ENCODE data around the gene KCNQ1OT1. TPM values are rescaled to one million over a fixed set of nuclear protein-coding genes. Genes with fewer than 3 reads are reported as not detected.

The KCNQ1OT1 gene
- total RNA-seq, 1 experiment from 2014 or later: 2.7 TPM

GRCh38 chr11:2717561-2718325 is 17.9 kb upstream of the KCNQ1OT1 start:
- Histone ChIP-seq H3K4me1 (ENCODE audit: low read length) (no peaks in the 10 kb centered on the region), H3K4me3 (ENCODE audit: low read length) (no peak overlapping the region), H3K9me2 (replicated peaks; ENCODE audit: insufficient read depth, low read length) (no peaks in the 10 kb centered on the region), H3K9ac (ENCODE audit: low read length) (no peak overlapping the region), H3K36me3 (ENCODE audit: insufficient read depth, low read length) (no peaks in the 10 kb centered on the region), H3K4me2 (ENCODE audit: low read depth, low read length, poor library complexity, severe bottlenecking) (no peak overlapping the region), H3K27me3 (ENCODE audit: low read length) (no peaks in the 10 kb centered on the region), H3K27ac (ENCODE audit: low read length) (no peak overlapping the region), H2AFZ (ENCODE audit: low read length) (no peak overlapping the region), H3K9me3 (ENCODE audit: low read length) (no peaks in the 10 kb centered on the region), H4K20me1 (ENCODE audit: insufficient read depth, low read depth, low read length) (no peaks in the 10 kb centered on the region), H3K79me2 (ENCODE audit: low read length) (no peaks in the 10 kb centered on the region)
- no peak for DNase-seq

GRCh38 chr11:2716376-2717095 is 16.7 kb upstream of the KCNQ1OT1 start:
- Histone ChIP-seq H3K4me2 (ENCODE audit: low read depth, low read length, poor library complexity, severe bottlenecking) (no peak overlapping the region), H3K27me3 (ENCODE audit: low read length) (no peaks in the 10 kb centered on the region), H3K27ac (ENCODE audit: low read length) (no peak overlapping the region), H3K4me3 (ENCODE audit: low read length) (no peak overlapping the region), H3K36me3 (ENCODE audit: insufficient read depth, low read length) (no peaks in the 10 kb centered on the region), H4K20me1 (ENCODE audit: insufficient read depth, low read depth, low read length) (no peaks in the 10 kb centered on the region), H3K9ac (ENCODE audit: low read length) (no peak overlapping the region), H3K9me2 (replicated peaks; ENCODE audit: insufficient read depth, low read length) (no peaks in the 10 kb centered on the region), H3K4me1 (ENCODE audit: low read length) (no peaks in the 10 kb centered on the region), H3K9me3 (ENCODE audit: low read length) (no peaks in the 10 kb centered on the region), H2AFZ (ENCODE audit: low read length) (no peak overlapping the region), H3K79me2 (ENCODE audit: low read length) (no peaks in the 10 kb centered on the region)
- DNase-seq: no peak

DNA sequence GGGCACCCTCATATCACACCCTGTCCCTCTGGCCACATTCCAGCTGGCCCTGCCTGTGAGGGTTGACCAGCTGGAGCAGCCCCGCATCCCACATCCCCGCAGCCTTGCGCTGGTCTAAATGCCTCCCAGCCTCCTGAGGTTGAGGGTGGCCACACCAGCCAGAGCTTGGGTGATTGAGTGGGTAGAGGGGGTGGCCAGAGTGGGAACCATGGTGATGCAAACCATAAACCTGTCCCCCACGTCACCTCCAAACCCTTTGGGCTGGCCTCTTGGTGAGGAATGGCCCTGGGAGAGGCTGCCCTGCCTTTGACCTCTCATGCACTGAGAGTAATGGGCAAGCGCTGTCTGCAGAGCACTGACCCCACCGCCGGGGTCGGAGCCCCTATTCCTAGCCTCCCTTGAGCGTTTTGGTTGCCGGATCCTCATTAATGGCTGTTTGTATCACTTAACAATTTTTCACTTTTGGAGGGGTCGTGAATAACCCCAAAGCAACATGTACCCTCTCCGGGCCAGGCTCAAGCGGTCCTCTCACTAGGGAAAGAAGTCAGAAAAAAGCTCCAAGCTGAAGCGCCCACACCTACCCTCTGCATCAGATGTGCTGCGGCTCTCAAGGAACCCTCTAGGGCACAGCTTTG is 16.0 kb upstream of the KCNQ1OT1 start:
- Histone ChIP-seq H3K9me3 (ENCODE audit: low read length) (no peaks in the 10 kb centered on the region), H3K79me2 (ENCODE audit: low read length) (no peaks in the 10 kb centered on the region), H3K4me1 (ENCODE audit: low read length) (no peaks in the 10 kb centered on the region), H3K27ac (ENCODE audit: low read length) (no peak overlapping the region), H3K27me3 (ENCODE audit: low read length) (no peaks in the 10 kb centered on the region), H4K20me1 (ENCODE audit: insufficient read depth, low read depth, low read length) (no peaks in the 10 kb centered on the region), H3K4me2 (ENCODE audit: low read depth, low read length, poor library complexity, severe bottlenecking) (no peak overlapping the region), H3K9me2 (replicated peaks; ENCODE audit: insufficient read depth, low read length) (no peaks in the 10 kb centered on the region), H3K4me3 (ENCODE audit: low read length) (no peak overlapping the region), H2AFZ (ENCODE audit: low read length) (no peak overlapping the region), H3K36me3 (ENCODE audit: insufficient read depth, low read length) (no peaks in the 10 kb centered on the region), H3K9ac (ENCODE audit: low read length) (no peak overlapping the region)
- no peak for DNase-seq

GRCh38 chr11:2714871-2715270 is 15.1 kb upstream of the KCNQ1OT1 start:
- no peaks in the 10 kb centered on the region for H3K79me2 ChIP-seq (ENCODE audit: low read length)
- no peaks in the 10 kb centered on the region for H3K9me2 ChIP-seq (replicated peaks; ENCODE audit: insufficient read depth, low read length)
- H3K27me3 ChIP-seq (ENCODE audit: low read length): no peaks in the 10 kb centered on the region
- H3K9me3 ChIP-seq (ENCODE audit: low read length): no peaks in the 10 kb centered on the region
- H3K4me3 ChIP-seq (ENCODE audit: low read length): no peak overlapping the region
- no peak overlapping the region for H3K27ac ChIP-seq (ENCODE audit: low read length)
- H2AFZ ChIP-seq (ENCODE audit: low read length): no peak overlapping the region
- H4K20me1 ChIP-seq (ENCODE audit: insufficient read depth, low read depth, low read length): no peaks in the 10 kb centered on the region
- no peak overlapping the region for H3K9ac ChIP-seq (ENCODE audit: low read length)
- no peaks in the 10 kb centered on the region for H3K4me1 ChIP-seq (ENCODE audit: low read length)
- no peak overlapping the region for H3K4me2 ChIP-seq (ENCODE audit: low read depth, low read length, poor library complexity, severe bottlenecking)
- H3K36me3 ChIP-seq (ENCODE audit: insufficient read depth, low read length): no peaks in the 10 kb centered on the region
- DNase-seq: no peak

GRCh38 chr11:2714463-2714800 is 14.6 kb upstream of the KCNQ1OT1 start:
- Histone ChIP-seq H3K4me3 (ENCODE audit: low read length) (no peak overlapping the region), H3K4me2 (ENCODE audit: low read depth, low read length, poor library complexity, severe bottlenecking) (no peak overlapping the region), H3K9me2 (replicated peaks; ENCODE audit: insufficient read depth, low read length) (no peaks in the 10 kb centered on the region), H3K4me1 (ENCODE audit: low read length) (no peaks in the 10 kb centered on the region), H3K36me3 (ENCODE audit: insufficient read depth, low read length) (no peaks in the 10 kb centered on the region), H3K9me3 (ENCODE audit: low read length) (no peaks in the 10 kb centered on the region), H2AFZ (ENCODE audit: low read length) (no peak overlapping the region), H3K27ac (ENCODE audit: low read length) (no peak overlapping the region), H4K20me1 (ENCODE audit: insufficient read depth, low read depth, low read length) (no peaks in the 10 kb centered on the region), H3K27me3 (ENCODE audit: low read length) (no peaks in the 10 kb centered on the region), H3K79me2 (ENCODE audit: low read length) (no peaks in the 10 kb centered on the region), H3K9ac (ENCODE audit: low read length) (no peak overlapping the region)
- no peak for DNase-seq

GRCh38 chr11:2713661-2714462 is 14.1 kb upstream of the KCNQ1OT1 start:
- no peaks in the 10 kb centered on the region for H4K20me1 ChIP-seq (ENCODE audit: insufficient read depth, low read depth, low read length)
- H3K9me2 ChIP-seq (replicated peaks; ENCODE audit: insufficient read depth, low read length): no peaks in the 10 kb centered on the region
- H3K4me3 ChIP-seq (ENCODE audit: low read length): no peak overlapping the region
- no peaks in the 10 kb centered on the region for H3K79me2 ChIP-seq (ENCODE audit: low read length)
- H3K9ac ChIP-seq (ENCODE audit: low read length): no peak overlapping the region
- DNase-seq: no peak
- H3K4me1 ChIP-seq (ENCODE audit: low read length): no peaks in the 10 kb centered on the region
- no peaks in the 10 kb centered on the region for H3K27me3 ChIP-seq (ENCODE audit: low read length)
- H3K36me3 ChIP-seq (ENCODE audit: insufficient read depth, low read length): no peaks in the 10 kb centered on the region
- H2AFZ ChIP-seq (ENCODE audit: low read length): no peak overlapping the region
- no peaks in the 10 kb centered on the region for H3K9me3 ChIP-seq (ENCODE audit: low read length)
- no peak overlapping the region for H3K4me2 ChIP-seq (ENCODE audit: low read depth, low read length, poor library complexity, severe bottlenecking)
- no peak overlapping the region for H3K27ac ChIP-seq (ENCODE audit: low read length)

DNA sequence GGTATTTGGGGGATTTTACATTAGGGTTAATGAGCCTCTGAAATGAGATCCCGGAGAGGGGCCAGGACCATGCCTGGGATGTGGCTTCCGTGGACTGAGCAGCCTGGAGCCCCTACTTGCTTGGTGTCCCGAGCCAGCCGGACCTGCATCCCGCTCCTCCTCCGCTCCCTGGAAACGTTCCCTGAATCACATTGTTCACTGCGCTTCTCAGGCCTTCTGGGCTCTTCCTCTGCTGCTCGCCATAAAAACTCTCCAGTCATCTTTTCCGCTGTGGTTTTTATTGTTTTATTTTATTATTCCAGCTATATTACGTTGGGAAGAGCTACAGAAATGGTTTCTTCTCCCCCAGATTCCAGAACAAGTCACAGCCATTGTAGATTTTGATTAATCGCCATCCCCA is 13.3 kb upstream of the KCNQ1OT1 start:
- Histone ChIP-seq H3K9ac (ENCODE audit: low read length) (no peak overlapping the region), H2AFZ (ENCODE audit: low read length) (no peak overlapping the region), H3K36me3 (ENCODE audit: insufficient read depth, low read length) (no peaks in the 10 kb centered on the region), H3K9me2 (replicated peaks; ENCODE audit: insufficient read depth, low read length) (no peaks in the 10 kb centered on the region), H3K9me3 (ENCODE audit: low read length) (no peaks in the 10 kb centered on the region), H3K4me3 (ENCODE audit: low read length) (no peak overlapping the region), H3K27ac (ENCODE audit: low read length) (no peak overlapping the region), H3K4me1 (ENCODE audit: low read length) (no peaks in the 10 kb centered on the region), H3K4me2 (ENCODE audit: low read depth, low read length, poor library complexity, severe bottlenecking) (no peak overlapping the region), H3K79me2 (ENCODE audit: low read length) (no peaks in the 10 kb centered on the region), H4K20me1 (ENCODE audit: insufficient read depth, low read depth, low read length) (no peaks in the 10 kb centered on the region), H3K27me3 (ENCODE audit: low read length) (no peaks in the 10 kb centered on the region)
- no peak for DNase-seq

DNA sequence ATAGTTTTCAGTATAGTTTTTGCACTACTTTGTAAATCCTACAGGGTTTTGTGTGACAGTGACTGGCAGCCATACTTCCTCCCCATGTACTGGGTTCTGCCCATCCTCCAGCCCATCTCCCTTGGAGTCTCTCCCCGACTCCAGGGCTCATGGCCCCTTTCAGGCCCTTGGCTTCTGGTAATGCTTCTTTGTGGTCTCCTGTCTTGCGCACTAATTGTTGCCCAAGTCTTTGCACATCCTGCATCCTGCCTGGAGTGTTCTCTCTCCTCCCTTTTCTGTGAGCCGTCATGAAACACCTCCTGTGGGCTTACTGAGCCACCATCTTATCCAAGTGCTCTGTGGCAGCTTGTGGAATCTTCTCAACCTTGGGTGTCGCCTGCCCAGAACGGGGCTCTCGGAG is 11.4 kb upstream of the KCNQ1OT1 start:
- Histone ChIP-seq H3K79me2 (ENCODE audit: low read length) (no peaks in the 10 kb centered on the region), H3K4me2 (ENCODE audit: low read depth, low read length, poor library complexity, severe bottlenecking) (no peak overlapping the region), H3K27ac (ENCODE audit: low read length) (no peak overlapping the region), H3K9me2 (replicated peaks; ENCODE audit: insufficient read depth, low read length) (no peaks in the 10 kb centered on the region), H3K36me3 (ENCODE audit: insufficient read depth, low read length) (no peaks in the 10 kb centered on the region), H3K4me1 (ENCODE audit: low read length) (no peaks in the 10 kb centered on the region), H4K20me1 (ENCODE audit: insufficient read depth, low read depth, low read length) (no peaks in the 10 kb centered on the region), H3K4me3 (ENCODE audit: low read length) (no peak overlapping the region), H2AFZ (ENCODE audit: low read length) (no peak overlapping the region), H3K9me3 (ENCODE audit: low read length) (no peaks in the 10 kb centered on the region), H3K9ac (ENCODE audit: low read length) (no peak overlapping the region), H3K27me3 (ENCODE audit: low read length) (no peaks in the 10 kb centered on the region; the same call in 1 of the 2 replicates)
- DNase-seq: no peak

Data from Karpas-422 (cell line).